ENCODE measurements around the gene LAMA2.

Gene LAMA2

DNA sequence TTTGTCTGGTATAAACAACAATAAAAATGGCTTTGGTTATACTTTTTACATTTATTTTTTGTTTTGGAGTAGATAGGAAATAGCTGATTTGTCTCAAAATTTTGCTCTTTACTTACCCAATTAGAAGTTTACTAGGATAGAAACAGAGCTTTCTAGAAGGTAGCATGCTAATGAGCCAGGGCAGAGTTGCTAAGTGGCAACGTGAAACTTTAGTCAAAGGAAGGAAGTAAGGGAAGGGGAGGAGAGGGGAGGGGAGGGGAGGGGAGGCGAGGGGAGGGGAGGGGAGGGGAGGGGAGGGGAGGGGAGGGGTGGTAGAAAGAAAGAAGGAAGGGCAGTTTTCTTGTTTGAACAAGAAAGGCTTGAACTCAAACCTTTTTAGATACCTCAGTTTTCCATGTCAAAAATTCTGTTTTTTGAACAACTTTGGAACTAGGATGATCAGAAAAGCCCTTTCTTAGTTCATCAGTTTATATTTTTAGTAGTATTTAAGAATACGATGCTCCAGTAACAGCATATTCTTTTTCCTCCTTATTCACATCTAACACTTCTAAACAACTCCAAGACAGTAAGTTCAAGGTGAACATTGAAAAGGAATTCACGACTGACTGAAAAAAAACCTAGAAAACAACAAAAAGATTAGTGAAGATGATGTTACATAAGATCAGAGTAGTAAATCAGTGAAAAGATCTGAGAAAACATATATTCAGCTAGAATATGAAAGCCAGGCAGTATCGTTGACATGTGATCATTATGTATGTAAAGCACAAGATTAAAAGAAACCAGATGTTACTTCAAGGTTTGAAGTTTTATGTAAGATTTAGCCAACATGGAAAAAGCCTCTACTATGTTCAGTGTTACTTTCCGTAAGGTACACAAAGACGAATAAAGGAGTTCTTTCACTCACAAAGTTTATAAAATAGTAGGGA, 563.6 kb downstream of the LAMA2 start:
- DNase-seq (ENCODE audit: low read depth in 2 of 2) = no peak

DNA sequence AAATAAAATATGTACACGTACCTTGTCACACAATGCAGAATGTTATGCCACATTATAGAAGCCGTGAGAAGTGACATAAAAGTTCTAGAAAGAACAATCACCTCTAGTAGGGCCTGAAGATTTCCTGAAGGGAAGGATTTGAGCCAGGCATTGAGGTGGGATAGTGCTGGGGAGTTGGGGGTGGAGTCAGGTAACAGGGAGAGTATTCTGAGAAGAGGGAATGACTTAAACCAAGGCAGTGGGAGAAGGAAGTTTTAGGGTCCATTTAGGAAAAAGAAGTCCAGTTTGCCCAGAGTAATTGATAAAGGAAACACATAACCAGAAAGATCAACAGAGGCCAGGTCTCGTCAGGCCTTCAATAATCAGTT, 564.2 kb downstream of the LAMA2 start:
- no peak for DNase-seq (ENCODE audit: low read depth in 2 of 2)

- DNase-seq (ENCODE audit: low read depth in 2 of 2) = no peak
These were observed 566.0 kb downstream of the LAMA2 start for GRCh38 chr6:129448965-129449364.

GRCh38 chr6:129451187-129451586, 568.2 kb downstream of the LAMA2 start:
- no peak for DNase-seq (ENCODE audit: low read depth in 2 of 2)

DNA sequence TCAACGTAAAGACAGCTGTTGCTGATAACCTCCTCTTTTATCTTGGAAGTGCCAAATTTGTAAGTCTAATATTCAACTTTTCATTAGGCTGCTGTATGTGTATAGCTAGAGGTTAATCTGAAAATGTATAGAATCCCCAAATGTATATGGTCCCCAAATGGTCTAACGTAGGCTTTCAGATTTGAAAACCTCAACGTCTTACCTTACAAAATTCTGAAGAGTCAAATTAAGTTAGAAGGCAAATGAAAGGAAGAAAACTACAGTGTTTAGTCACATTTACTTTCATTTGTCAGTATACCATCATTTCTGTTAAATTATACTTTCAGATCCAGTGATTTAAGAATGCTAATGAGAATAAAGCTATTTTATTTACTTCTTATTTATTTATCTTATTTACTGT, 570.1 kb downstream of the LAMA2 start:
- DNase-seq (ENCODE audit: low read depth in 2 of 2) = no peak

- no peak for DNase-seq (ENCODE audit: low read depth in 2 of 2)
These were observed 571.5 kb downstream of the LAMA2 start for GRCh38 chr6:129454488-129454887.

GRCh38 chr6:129455126-129455769, 572.3 kb downstream of the LAMA2 start:
- no peak for DNase-seq (ENCODE audit: low read depth in 2 of 2)

- no peak for DNase-seq (ENCODE audit: low read depth in 2 of 2)
These were observed 577.3 kb downstream of the LAMA2 start for GRCh38 chr6:129460221-129460620.

- DNase-seq (ENCODE audit: low read depth in 2 of 2) = no peak
These were observed 586.2 kb downstream of the LAMA2 start for GRCh38 chr6:129469070-129469662.

DNA sequence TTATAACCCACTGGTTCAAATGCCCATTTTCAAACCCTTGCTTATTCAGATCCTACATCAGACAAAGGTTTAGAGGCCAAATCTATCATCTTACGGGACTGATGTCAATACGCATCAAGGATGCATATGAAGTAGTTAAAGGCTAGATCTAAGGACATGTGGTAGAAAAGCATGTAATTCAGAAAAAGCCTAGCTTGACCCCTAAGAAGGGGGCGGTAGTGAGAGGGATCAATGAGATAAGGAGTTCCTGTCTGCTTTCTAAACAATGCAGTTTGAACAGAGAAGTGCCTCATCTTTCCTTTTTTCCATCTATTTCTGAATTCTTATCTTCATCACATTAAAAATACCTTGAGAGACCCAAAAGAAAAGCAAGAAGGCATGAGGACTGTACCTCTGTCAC, 589.3 kb downstream of the LAMA2 start:
- DNase-seq (ENCODE audit: low read depth in 2 of 2) = no peak

- no peak for DNase-seq (ENCODE audit: low read depth in 2 of 2)
These were observed 590.6 kb downstream of the LAMA2 start for GRCh38 chr6:129473546-129473945.

DNA sequence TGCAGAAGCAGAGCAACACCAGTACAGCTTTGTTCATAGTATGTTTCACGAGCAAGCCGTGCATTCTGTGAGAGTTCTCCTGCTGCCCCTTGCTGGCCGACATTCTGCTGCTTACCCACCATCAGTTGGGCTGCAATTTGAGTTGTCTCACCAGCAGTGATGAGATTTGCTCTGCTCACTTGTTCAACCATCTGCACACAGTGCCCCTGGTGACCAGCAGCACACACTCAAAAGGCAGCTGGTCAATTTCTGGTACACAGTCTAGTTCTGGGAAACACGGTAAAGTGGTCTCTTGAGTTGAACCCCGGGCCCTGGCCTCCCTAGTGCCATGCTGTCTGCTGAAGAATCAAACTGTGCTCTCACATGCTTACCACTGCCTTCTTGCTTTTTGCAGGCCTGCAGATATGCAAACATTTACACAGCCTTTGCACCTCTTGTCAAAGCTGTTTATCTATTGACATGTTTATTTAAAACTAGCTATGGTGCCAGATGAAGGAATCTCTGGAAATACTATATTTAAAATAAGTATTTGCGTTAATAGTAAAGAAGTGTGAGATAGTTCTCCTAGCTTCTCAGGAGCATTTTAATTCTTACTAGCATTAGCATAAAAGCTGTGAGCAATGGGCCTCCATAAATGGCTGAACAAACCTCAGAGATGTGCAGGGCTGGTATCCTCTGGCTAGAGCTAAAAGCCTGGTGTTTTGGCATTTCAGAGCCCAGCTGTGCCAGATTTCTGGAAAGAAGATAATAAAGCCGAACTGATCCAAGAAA, 592.7 kb downstream of the LAMA2 start:
- no peak for DNase-seq (ENCODE audit: low read depth in 2 of 2)

GRCh38 chr6:129476248-129476564, 593.3 kb downstream of the LAMA2 start:
- DNase-seq (ENCODE audit: low read depth in 2 of 2) = no peak

GRCh38 chr6:129476810-129477209, 593.9 kb downstream of the LAMA2 start:
- no peak for DNase-seq (ENCODE audit: low read depth in 2 of 2)

- no peak for DNase-seq (ENCODE audit: low read depth in 2 of 2)
These were observed 595.4 kb downstream of the LAMA2 start for GRCh38 chr6:129478379-129478778.

GRCh38 chr6:129481706-129482105, 598.8 kb downstream of the LAMA2 start:
- no peak for DNase-seq (ENCODE audit: low read depth in 2 of 2)

GRCh38 chr6:129485746-129486145, 602.8 kb downstream of the LAMA2 start:
- DNase-seq (ENCODE audit: low read depth in 2 of 2) = no peak

DNA sequence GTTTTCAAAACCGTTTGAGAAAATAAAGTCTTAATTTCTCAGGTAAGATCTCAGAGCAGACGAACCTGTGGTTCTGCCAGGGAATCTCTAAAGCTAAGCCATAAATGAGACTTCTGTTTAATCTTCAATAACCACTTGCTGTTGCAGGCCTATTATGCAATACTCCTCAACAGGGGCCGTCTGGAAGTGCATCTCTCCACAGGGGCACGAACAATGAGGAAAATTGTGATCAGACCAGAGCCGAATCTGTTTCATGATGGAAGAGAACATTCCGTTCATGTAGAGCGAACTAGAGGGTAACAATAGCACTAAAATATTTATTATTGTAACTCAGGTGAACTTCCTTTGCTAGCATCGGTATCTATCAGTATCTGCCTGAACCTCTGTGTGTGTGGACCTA, 603.4 kb downstream of the LAMA2 start:
- no peak for DNase-seq (ENCODE audit: low read depth in 2 of 2)

DNA sequence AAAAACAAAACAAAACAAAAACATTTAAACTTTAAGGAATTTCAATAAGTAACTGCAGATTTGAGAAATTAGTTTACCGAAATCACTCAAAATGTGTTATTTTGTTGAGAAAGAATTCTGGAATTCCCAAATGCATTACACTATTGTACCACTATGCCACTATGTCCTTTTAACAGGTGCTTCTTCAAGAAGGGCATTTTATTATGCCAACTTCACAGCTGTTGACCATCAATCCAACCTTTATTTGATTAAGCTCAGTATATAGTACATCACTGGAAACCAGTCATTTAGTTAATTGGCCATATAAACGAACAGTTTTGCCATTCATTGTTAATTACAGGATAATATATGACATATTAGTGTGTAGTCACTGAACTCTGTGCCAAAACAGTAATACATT, 605.4 kb downstream of the LAMA2 start:
- DNase-seq (ENCODE audit: low read depth in 2 of 2) = no peak

DNA sequence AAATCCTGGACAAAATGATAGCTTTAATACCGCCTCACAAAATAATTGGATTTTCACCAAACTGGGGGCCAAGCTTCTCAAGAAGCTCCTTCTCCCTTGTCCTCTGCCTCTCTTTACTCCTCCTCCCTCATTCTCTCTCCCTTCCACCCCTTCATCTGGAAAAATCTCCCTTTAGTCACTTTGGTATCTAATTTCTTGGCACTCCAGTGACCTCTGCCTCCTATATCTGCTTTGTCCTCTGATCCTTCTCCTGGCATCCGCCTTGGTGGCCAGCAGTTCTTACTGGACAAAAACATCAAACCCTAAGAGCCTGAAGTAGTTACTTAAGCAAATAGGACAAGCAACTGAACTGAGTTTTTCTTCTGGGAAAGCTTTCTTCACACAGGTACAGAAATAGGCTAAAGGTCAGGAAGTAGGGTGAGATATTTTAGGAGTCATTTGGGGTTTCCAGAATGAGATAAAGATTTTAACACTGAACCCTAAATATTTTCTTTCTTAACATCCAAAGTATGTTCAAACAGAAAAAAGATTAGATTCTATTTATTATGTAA, 606.4 kb downstream of the LAMA2 start:
- no peak for DNase-seq (ENCODE audit: low read depth in 2 of 2)

GRCh38 chr6:129490521-129491255, 607.8 kb downstream of the LAMA2 start:
- DNase-seq (ENCODE audit: low read depth in 2 of 2) = peak; percentile 36 to 49

Data from stimulated activated CD4-positive, alpha-beta T cell treated with anti-CD3 and anti-CD28 coated beads, Interleukin-15, amount 100 ng/mL, for 48 hours (primary cell).